Activated naive CD4-positive, alpha-beta T cell treated with anti-CD3 and anti-CD28 coated beads, Interleukin-2, amount 50 U/mL, for 24 hours (primary cell): ENCODE results near the gene MFAP3.

Source experiments
- H3K27ac Mint-ChIP-seq: one replicate; pipeline ENCODE4 v1.8.0; 2021; ENCODE audit warnings: mild to moderate bottlenecking, mixed read lengths
- H3K27me3 Mint-ChIP-seq: one replicate; pipeline ENCODE4 v1.8.0; 2021; ENCODE audit warnings: mixed read lengths
- H3K36me3 Mint-ChIP-seq: one replicate; pipeline ENCODE4 v1.8.0; 2021; ENCODE audit warnings: mixed read lengths
- H3K4me1 Mint-ChIP-seq: one replicate; pipeline ENCODE4 v1.8.0; 2021; ENCODE audit warnings: mixed read lengths
- H3K4me3 Mint-ChIP-seq: one replicate; pipeline ENCODE4 v1.8.0; 2021; ENCODE audit warnings: mild to moderate bottlenecking, mixed read lengths
- H3K9me3 Mint-ChIP-seq: one replicate; pipeline ENCODE4 v1.8.0; 2021; ENCODE audit warnings: mixed read lengths

MFAP3 gene

DNA sequence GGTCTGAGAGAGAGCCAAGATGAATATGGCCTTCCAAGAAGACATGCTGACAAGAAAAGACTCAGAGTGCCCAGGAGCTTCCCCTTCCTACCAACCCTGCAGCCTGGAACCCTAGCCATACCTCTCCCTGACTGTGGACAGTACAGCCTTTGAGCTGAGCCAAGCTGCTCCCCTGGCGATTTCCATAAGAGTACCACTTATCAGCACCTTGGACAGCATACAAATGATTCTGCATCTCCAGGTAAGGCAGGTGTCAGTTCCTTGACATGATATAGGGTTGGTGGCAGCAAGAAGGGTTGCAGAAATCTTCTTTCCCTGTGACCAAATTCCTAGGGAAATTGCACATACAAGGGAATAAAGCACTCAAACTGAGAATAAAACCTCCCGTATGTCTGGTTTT lies 58.3 kb downstream of the MFAP3 start:
- peaks cover 2% of the 10 kb centered on the region for H3K36me3 Mint-ChIP-seq
- no peaks in the 10 kb centered on the region for H3K9me3 Mint-ChIP-seq
- H3K4me1 Mint-ChIP-seq = no peaks in the 10 kb centered on the region
- H3K4me3 Mint-ChIP-seq = no peak overlapping the region
- peaks cover 4% of the 10 kb centered on the region for H3K27me3 Mint-ChIP-seq
- H3K27ac Mint-ChIP-seq = no peak overlapping the region

DNA sequence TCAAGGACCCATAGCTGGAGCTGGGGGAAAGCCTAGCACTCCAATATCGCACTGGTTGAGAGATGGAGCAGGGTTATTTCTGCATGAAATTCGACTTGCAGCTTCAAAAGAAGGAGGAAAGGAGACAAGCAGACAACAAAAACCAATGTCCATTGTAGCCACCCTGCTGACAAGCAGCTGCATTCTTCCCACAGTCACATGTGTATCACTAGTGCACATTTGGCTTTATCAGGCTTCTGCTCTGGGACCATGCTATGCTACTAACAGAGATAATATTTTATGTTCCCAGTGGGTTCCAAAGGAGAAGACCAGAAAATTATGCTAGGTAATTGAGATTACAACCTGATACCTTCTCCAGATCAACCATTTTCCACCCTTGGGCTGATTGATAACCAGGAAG lies 59.7 kb downstream of the MFAP3 start:
- Mint-ChIP-seq H3K36me3 (peaks cover 2% of the 10 kb centered on the region), H3K27me3 (peaks cover 4% of the 10 kb centered on the region), H3K9me3 (no peaks in the 10 kb centered on the region), H3K4me3 (no peak overlapping the region), H3K4me1 (no peaks in the 10 kb centered on the region), H3K27ac (no peak overlapping the region)

DNA sequence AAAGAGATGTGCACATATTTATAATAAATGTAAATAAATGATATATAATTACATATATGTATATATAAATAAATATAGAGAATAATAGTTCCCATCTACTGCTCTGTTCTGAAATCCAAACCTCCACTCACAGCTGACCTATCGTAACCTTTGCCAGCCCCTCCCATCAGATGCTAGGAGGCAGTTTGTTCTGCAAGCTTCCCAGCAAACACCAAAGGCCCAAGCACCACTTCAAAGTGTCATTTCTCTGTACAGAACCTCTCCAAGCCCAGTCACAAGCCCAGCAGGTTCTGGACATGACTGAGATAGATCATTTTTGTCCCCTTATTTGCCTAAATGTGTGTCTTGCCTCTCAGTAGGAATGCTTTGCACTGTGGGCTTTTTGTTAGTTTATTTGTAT lies 62.4 kb downstream of the MFAP3 start:
- H3K36me3 Mint-ChIP-seq = peaks cover 2% of the 10 kb centered on the region
- H3K4me1 Mint-ChIP-seq = no peaks in the 10 kb centered on the region
- H3K4me3 Mint-ChIP-seq = no peak overlapping the region
- no peaks in the 10 kb centered on the region for H3K9me3 Mint-ChIP-seq
- peaks cover 1% of the 10 kb centered on the region for H3K27me3 Mint-ChIP-seq
- no peak overlapping the region for H3K27ac Mint-ChIP-seq

DNA sequence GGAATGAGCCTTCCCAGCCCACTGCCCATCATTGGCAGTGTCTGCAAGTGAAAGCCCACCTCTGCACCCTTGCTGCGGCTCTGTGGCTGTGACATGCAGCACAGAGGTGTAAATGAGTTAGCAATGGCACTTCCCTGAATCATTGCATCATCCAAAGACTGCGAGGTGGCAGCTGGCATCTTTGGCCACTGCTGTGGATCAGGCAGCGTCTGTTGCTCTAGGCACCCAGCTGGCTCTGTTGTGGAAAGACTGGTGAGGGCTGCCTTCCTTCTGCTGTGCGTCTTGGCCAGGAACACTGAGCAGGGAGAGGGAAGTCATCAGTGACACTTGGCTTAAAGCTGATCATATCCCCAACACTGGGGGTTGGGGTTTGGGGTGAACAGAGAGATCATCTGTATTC lies 64.5 kb downstream of the MFAP3 start:
- no peaks in the 10 kb centered on the region for H3K9me3 Mint-ChIP-seq
- H3K36me3 Mint-ChIP-seq = no peaks in the 10 kb centered on the region
- no peaks in the 10 kb centered on the region for H3K4me1 Mint-ChIP-seq
- no peak overlapping the region for H3K4me3 Mint-ChIP-seq
- no peak overlapping the region for H3K27ac Mint-ChIP-seq
- no peaks in the 10 kb centered on the region for H3K27me3 Mint-ChIP-seq
